Rectal smooth muscle tissue (tissue), 1 donor: Measurements from ENCODE around the gene MBTPS1.

Source experiments
- H3K27ac ChIP-seq: one replicate; pipeline ENCODE4 v1.7.0; 2013; ENCODE audit warnings: low read depth, low read length, inconsistent platforms
- H3K27me3 ChIP-seq: one replicate; pipeline ENCODE4 v1.7.0; 2013; ENCODE audit warnings: low read length; ENCODE audit not compliant: control insufficient read depth, insufficient read depth
- H3K36me3 ChIP-seq: one replicate; pipeline ENCODE4 v1.7.0; 2013; ENCODE audit warnings: low read length; ENCODE audit not compliant: control insufficient read depth, insufficient read depth
- H3K4me1 ChIP-seq: one replicate; pipeline ENCODE4 v1.7.0; 2013; ENCODE audit warnings: low read length; ENCODE audit not compliant: control insufficient read depth, insufficient read depth
- H3K4me3 ChIP-seq: one replicate; pipeline ENCODE4 v1.7.0; 2013; ENCODE audit warnings: low read length
- H3K9ac ChIP-seq: one replicate; pipeline ENCODE4 v1.7.0; 2013; ENCODE audit warnings: low read length

Gene MBTPS1

DNA sequence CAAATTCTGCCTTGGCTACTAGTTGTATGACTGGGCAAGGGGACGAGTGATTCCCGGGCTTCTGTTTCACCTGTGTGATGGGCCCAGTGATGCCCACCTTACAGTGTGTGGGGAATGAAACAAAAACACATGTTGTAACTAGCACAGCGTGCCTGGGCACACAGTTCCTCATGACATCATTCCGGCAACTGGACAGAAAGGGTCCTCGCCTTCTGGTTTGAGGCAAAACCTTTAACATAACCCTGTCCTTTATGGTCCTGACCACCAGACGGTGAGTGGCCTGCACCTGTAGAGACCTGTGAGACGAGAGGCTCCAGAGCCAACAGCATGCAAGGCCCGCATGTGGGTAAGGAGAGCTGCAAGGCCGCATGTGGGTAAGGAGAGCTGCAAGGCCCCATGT lies 66.4 kb downstream of the MBTPS1 start:
- Histone ChIP-seq H3K27ac (no peak overlapping the region), H3K36me3 (peaks cover 6% of the 10 kb centered on the region)

DNA sequence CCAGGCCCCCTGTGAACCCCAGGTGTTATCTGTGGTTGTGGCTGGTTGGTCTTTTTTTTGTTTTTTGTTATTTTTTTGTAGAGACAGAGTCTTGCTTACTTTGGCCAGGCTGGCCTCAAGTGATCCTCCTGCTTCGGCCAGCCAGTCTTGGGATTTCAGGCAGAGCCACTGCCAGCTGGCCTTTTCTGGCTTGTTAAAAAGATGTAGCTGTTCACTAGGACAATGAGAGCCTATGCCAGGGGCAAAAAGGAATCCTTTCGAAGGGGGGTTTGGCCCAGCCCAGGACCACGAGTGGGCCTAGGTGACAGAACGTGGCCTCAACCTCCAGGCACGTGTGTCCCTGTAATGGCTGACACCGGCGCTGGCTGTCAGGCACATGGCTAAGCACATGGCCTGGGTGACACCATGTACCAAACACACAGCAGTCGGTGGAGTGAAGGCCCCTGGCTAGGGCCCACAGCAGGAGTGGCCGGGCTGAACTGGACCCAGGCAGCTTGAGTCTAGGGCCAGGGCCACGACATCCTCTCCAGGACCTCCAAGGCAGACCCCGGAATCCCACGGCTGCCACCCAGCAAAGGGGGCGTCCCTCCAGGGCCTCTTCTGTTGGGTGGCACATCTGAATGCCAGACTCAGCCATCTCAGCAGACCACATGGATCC lies 67.2 kb downstream of the MBTPS1 start:
- Histone ChIP-seq H3K27ac (no peak overlapping the region), H3K36me3 (peaks cover 6% of the 10 kb centered on the region), H3K9ac (no peak overlapping the region), H3K4me3 (no peak overlapping the region), H3K4me1 (no peaks in the 10 kb centered on the region), H3K27me3 (no peaks in the 10 kb centered on the region)

More for the DNA sequence above, 66.4 kb downstream of the MBTPS1 start:
- no peaks in the 10 kb centered on the region for H3K27me3 ChIP-seq
- H3K4me3 ChIP-seq = no peak overlapping the region
- no peak overlapping the region for H3K9ac ChIP-seq
- no peaks in the 10 kb centered on the region for H3K4me1 ChIP-seq

DNA sequence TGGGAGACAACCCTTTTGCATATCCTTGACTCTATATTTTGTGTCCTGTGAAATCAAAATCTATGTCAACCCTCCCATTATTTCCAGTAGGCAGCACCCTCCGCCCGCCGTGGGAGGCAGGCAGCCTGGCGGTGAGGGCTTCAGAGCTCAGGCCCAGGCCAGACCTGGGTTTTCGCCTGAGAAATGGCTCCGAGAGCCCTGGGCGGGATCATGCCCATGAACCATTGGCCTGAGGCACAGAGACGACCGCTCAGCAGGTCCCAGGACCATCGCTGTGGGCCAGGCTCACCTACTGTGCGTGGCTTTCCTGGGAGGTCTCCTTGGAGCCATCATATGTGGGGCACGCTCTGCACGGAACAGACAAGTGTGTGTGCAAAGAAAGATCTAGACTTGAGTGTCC lies 67.9 kb downstream of the MBTPS1 start:
- Histone ChIP-seq H3K4me3 (no peak overlapping the region), H3K27ac (no peak overlapping the region), H3K27me3 (no peaks in the 10 kb centered on the region), H3K36me3 (peaks cover 6% of the 10 kb centered on the region), H3K9ac (no peak overlapping the region), H3K4me1 (no peaks in the 10 kb centered on the region)

DNA sequence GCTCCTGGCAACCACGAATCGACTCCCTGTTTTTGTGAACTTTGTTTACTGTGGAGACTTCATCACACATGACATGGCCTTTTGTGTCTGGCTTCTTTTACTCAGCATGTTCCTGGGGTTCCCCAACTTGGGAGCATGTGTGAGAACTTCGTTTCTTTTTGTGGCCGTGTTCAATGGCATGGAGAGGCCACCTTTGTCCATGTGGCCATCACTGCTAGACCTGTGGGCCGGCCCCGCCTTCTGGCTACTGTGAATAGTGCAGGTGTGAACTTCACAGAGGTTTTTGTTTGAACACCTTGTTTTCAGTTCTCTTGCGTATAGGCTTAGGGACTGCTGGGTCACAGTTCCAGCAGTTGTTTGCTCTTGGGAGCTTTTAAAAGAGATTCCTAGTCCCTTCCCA lies 68.5 kb downstream of the MBTPS1 start:
- no peaks in the 10 kb centered on the region for H3K4me1 ChIP-seq
- H3K27me3 ChIP-seq = no peaks in the 10 kb centered on the region
- no peak overlapping the region for H3K4me3 ChIP-seq
- H3K9ac ChIP-seq = no peak overlapping the region
- no peak overlapping the region for H3K27ac ChIP-seq
- peaks cover 6% of the 10 kb centered on the region for H3K36me3 ChIP-seq

DNA sequence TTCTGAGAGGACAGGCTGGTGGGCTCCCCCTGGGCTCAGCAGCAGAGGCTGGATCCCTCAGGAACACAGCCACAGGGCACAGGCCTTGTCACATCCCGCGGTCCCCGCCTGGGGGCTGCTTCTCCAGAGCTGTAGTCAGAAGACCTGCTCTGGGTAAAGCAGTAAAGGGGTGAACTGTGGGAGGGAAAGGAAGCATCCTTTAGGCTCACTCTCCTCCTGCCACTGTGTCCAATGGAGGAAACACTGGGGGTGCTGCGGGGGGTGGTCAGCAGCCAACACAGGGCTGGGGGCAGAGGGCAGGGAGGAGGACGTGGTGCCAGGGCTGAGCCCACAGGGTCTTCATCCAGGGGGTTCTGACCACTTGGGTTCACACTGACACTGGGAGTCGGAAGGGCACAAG lies 69.1 kb downstream of the MBTPS1 start:
- no peak overlapping the region for H3K27ac ChIP-seq
- H3K27me3 ChIP-seq = no peaks in the 10 kb centered on the region
- H3K4me3 ChIP-seq = no peak overlapping the region
- H3K36me3 ChIP-seq = peaks cover 6% of the 10 kb centered on the region
- no peaks in the 10 kb centered on the region for H3K4me1 ChIP-seq
- H3K9ac ChIP-seq = no peak overlapping the region

DNA sequence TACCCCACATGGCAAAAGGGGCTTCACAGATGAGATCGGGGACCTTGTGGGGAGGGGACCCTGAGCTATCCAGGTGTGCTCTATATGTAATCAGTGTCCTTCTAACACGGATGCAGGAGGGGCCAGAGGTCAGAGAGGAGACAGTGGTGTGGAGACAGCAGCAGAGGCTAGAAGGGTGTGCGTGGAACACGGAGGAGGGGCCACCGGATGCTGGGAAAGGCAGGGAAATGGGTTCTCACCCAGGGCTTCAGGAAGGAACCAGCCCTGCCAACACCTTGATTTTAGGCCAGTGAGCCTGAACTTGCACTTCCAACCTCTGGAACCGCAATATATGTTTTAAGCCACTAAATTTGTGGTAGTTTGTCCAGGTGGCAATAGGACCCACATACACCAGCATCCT lies 69.5 kb downstream of the MBTPS1 start:
- Histone ChIP-seq H3K9ac (no peak overlapping the region), H3K4me3 (no peak overlapping the region), H3K27ac (no peak overlapping the region), H3K4me1 (no peaks in the 10 kb centered on the region), H3K27me3 (no peaks in the 10 kb centered on the region), H3K36me3 (peaks cover 2% of the 10 kb centered on the region)

DNA sequence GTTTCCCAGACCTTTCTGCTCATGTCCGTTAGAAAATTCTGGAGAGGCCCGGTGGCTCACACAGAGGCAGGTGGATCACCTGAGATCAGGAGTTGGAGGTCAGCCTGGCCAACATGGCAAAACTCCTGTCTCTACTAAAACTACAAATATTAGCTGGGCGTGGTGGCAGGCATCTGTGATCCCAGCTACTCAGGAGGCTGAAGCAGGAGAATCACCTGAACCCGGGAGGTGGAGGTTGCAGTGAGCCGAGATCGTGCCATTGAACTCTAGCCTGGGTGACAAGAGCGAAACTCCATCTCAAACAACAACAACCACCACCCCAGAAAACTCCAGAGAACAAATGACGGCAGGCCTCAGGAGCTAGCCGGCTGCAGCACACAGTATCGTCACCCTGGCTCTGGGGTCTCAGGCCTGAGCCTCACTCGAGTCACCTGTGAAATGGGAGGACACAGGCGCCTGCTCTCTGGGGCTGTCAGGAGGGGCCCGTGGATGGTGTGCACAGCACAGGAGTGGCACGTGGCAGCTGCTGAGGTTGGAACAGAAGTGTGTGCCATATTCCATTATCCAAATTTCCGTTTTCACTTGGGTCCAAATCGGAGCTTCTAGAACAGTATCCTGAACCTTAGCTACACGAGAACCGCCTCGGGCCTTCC lies 70.8 kb downstream of the MBTPS1 start:
- no peaks in the 10 kb centered on the region for H3K27me3 ChIP-seq
- no peak overlapping the region for H3K4me3 ChIP-seq
- H3K27ac ChIP-seq = no peak overlapping the region
- H3K36me3 ChIP-seq = no peaks in the 10 kb centered on the region
- no peak overlapping the region for H3K9ac ChIP-seq
- H3K4me1 ChIP-seq = no peaks in the 10 kb centered on the region

DNA sequence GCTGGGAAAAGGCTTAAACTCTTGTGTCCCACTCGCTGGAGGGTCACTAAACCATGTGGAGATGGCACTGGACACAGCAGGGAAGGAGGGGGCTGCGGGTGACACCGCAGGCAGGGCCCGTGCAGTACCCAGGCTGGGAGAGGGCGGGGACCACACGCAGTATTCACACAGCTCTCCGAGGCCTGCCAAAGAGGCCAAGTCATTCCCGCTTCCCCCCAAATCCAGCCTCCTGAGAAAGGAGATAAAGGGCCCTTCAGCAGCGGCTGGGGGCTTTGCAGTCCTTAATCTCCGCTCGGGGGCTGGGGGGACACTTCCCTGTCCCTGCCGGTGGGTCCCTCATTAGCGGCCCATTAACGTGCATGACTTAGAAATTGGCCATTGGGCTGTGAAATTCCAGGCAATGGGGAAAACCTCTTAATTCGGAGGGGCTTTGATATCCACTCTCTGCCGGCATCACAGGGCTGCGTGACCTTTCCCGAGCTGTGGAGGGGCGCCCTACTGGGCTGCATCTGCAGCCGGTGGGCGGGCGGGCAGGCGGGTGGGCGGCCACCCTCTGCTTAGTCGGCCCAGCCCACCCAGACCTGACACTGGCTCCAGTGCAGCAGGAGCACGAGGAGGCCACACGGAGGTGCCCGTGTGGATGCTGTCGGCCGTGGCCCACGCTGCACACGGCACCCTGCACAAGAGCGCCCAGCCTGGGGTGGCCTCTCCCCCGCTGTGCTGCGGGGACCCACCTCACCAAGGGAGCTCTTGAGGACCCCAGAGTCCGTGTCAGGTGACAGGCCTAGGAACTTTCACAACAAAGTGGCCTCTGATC lies 71.5 kb downstream of the MBTPS1 start:
- Histone ChIP-seq H3K27ac (no peak overlapping the region), H3K27me3 (no peaks in the 10 kb centered on the region), H3K4me1 (no peaks in the 10 kb centered on the region), H3K36me3 (no peaks in the 10 kb centered on the region), H3K4me3 (no peak overlapping the region), H3K9ac (no peak overlapping the region)

DNA sequence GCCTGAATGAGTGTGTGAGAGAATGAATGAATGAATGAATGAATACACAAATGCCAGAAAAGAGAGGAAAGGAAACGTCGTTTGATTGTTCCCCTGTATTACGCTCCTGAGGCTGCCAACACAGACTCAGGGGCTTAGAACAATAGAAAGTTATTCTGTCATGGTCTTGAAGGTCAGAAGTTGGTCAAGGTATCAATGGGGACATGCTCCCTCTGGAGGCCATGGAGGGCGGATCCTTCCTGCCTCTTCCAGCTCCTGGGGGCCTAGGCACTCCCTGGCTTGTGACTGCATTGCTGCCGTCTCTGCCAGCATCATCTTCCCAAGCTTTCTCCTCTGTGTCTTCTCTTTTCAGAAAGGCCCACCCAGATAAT lies 72.6 kb downstream of the MBTPS1 start:
- no peak overlapping the region for H3K9ac ChIP-seq
- no peak overlapping the region for H3K27ac ChIP-seq
- H3K4me3 ChIP-seq = no peak overlapping the region
- no peaks in the 10 kb centered on the region for H3K36me3 ChIP-seq
- H3K4me1 ChIP-seq = no peaks in the 10 kb centered on the region
- H3K27me3 ChIP-seq = no peaks in the 10 kb centered on the region

DNA sequence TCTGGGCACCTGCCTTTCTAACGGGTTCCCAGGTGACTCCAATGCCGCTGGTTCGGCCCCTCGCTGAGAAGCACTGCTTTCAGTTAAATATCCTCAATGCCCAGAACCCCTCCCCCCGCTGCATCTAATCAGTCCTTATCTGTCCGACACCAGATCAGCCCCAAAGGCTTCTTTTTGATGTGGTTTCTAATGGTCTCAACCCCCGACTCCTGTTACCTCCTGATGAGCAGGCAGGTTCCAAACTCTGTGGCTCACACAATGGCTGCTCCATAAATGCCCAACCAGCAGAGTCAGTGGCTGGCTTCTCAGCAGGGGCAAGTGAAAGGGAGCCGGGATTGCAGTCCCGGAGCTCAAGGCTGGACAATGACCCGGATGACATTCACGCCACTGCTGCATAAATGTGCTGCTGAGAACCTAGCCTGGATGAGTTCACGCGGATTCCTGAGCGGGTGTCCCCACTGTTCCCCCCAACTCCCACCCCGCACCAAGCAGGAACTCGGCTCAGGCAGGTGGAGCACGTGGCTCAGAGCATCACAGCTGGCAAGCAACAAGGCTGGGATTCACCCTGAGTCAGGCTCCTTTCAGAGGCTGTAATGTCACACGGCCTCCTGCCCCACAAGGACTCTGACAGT lies 73.1 kb downstream of the MBTPS1 start:
- Histone ChIP-seq H3K4me1 (no peaks in the 10 kb centered on the region), H3K27me3 (no peaks in the 10 kb centered on the region), H3K36me3 (no peaks in the 10 kb centered on the region), H3K4me3 (no peak overlapping the region), H3K27ac (no peak overlapping the region), H3K9ac (no peak overlapping the region)

DNA sequence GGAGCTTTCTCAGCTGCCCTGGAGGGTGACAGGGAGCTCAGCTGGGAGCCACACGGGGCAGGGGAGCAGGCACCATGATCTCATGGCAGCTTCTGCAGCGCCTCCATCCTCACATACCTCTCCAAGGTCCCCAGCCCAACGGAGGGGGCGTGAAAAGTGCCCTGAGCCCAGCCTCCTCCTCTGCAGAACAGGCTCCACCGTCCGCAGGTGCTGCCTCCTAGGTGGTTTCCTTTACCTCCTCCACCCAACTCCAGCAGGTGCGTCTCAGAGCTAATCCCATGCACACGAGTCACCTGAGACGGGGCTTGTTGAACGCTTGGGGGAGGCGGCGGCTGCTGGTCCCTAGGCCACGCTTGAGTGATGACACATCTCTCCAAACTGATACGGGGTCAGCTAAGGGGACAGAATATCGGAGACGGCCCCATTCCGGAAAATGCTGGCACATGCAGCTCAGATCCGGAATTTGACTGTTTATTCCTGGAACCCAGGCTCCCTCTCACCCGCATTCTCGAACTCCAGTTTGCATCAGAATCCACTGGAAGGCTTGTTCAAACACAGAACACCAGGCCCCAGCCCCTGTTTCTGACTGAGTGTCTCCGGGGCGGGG lies 73.8 kb downstream of the MBTPS1 start:
- Histone ChIP-seq H3K27me3 (no peaks in the 10 kb centered on the region), H3K27ac (no peak overlapping the region), H3K36me3 (no peaks in the 10 kb centered on the region), H3K9ac (no peak overlapping the region), H3K4me3 (no peak overlapping the region), H3K4me1 (no peaks in the 10 kb centered on the region)

DNA sequence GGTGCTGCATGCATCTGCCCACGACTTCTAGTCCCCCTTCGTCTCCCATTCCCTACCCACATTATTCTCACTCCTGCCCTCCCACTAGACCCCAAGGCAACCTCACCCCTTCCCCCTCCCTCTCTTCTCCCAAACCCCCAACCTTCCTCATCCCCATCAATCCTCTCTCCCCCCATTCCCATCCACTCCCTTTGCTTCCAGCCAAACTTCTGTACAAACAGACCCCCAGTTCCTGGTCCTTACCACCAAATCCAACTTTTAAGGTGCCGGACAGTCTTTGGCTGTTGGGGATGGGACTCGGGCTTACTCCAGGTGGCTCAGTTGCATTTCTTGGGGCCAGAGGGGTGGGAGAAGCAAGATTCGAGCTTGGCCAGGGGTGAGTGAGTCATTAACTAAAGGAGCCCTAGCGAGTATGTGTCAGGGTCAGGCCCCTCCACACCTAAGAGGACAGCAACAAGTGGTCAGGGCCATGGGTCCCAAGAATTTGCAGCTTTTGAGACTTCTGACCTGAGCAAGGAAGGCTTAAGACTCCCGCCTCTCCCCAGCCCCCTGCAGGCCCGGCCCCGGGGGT lies 74.3 kb downstream of the MBTPS1 start, which contains the start of gene SLC38A8:
TSS of gene SLC38A8 (minus strand) at position 488 of the 571 bp plus-strand sequence. CDS start 638 bp downstream, outside the sequence.
- Histone ChIP-seq H3K9ac (no peak within 1 kb of the TSS), H3K4me3 (no peak within 1 kb of the TSS), H3K4me1 (no peaks in the 10 kb centered on the region), H3K27me3 (no peaks in the 10 kb centered on the region), H3K36me3 (no peaks in the 10 kb centered on the region), H3K27ac (no peak within 1 kb of the TSS)
